HCEC 1CT (cell line): Measurements from ENCODE around the gene CYB5A.

Experiments
- DNase-seq: peaks from one replicate; pipeline ENCODE4 v3.0.0-alpha.2; 2017

The CYB5A gene

GRCh38 chr18:74203811-74204210 is 88.0 kb downstream of the CYB5A start:
- no peak for DNase-seq
